A673 (cell line): ENCODE data around the gene CDADC1. TPM values are rescaled to one million over a fixed set of nuclear protein-coding genes. Genes with fewer than 3 reads are reported as not detected.

Experiments
- BruUV-seq: library from RNA; stranded (reverse); fragments of 400-500 nt; replicated peaks from 2 replicates; lab custom pipeline; 2021; lab: Mats Ljungman, UMichigan
- CTCF ChIA-PET: fragments of 300-600 bp; sonication (Branson Sonifier 250); formaldehyde crosslinking; loops from one replicate; lab custom pipeline; 2022; ENCODE audit warnings: antibody characterized with exemption; lab: Charles Lee
- POLR2A ChIA-PET: fragments of 300-600 bp; sonication (Branson Sonifier 250); formaldehyde crosslinking; loops from one replicate; lab custom pipeline; 2022; ENCODE audit warnings: antibody characterized with exemption; ENCODE audit not compliant: low non-redundant PET; lab: Charles Lee
- DNase-seq: peaks from one replicate; pipeline ENCODE4 v3.0.0-alpha.2; 2015; ENCODE audit warnings: low spot score
- H3K27ac ChIP-seq: fragments of 200-600 bp; sonication (generic); 2 replicates; pipeline ENCODE4 v1.5.1; 2016; ENCODE audit warnings: mixed run types, low read depth, mild to moderate bottlenecking, mixed read lengths, antibody characterized with exemption, low read length; ENCODE audit not compliant: poor library complexity, severe bottlenecking
- H3K27me3 ChIP-seq: fragments of 200-600 bp; sonication (generic); replicated peaks from 2 replicates; pipeline ENCODE4 v1.6.1; 2017; ENCODE audit warnings: mixed run types, low read depth, mild to moderate bottlenecking, mixed read lengths, antibody characterized with exemption, low read length; ENCODE audit not compliant: insufficient read depth, poor library complexity
- H3K36me3 ChIP-seq: fragments of 200-600 bp; sonication (generic); 2 replicates; pipeline ENCODE4 v1.6.1; 2016; ENCODE audit warnings: mixed run types, mild to moderate bottlenecking, mixed read lengths, antibody characterized with exemption, low read length; ENCODE audit not compliant: insufficient read depth, poor library complexity, severe bottlenecking
- H3K4me1 ChIP-seq: fragments of 200-600 bp; sonication (generic); 2 replicates; pipeline ENCODE4 v1.6.1; 2017; ENCODE audit warnings: mixed run types, mild to moderate bottlenecking, mixed read lengths, antibody characterized with exemption, low read length; ENCODE audit not compliant: insufficient read depth, poor library complexity, severe bottlenecking
- H3K4me3 ChIP-seq: fragments of 200-600 bp; sonication (generic); 2 replicates; pipeline ENCODE4 v1.5.1; 2016; ENCODE audit warnings: low read depth, mixed run types, mild to moderate bottlenecking, mixed read lengths, low read length; ENCODE audit not compliant: poor library complexity, severe bottlenecking
- H3K9me3 ChIP-seq: fragments of 200-600 bp; sonication (generic); 2 replicates; pipeline ENCODE4 v1.6.1; 2016; ENCODE audit warnings: mixed run types, low read depth, mild to moderate bottlenecking, mixed read lengths, antibody characterized with exemption, low read length; ENCODE audit not compliant: poor library complexity, severe bottlenecking
- CTCF ChIP-seq: fragments of 300-800, 200-600 bp; sonication (generic); conservative IDR thresholded peaks from 2 replicates; pipeline ENCODE4 v1.5.1; 2017; ENCODE audit warnings: low read depth, mild to moderate bottlenecking, antibody characterized with exemption, low read length, moderate library complexity, mixed read lengths
- EZH2 ChIP-seq: fragments of 200-600 bp; sonication (generic); IDR thresholded peaks from 2 replicates; pipeline ENCODE4 v1.6.1; 2017; ENCODE audit warnings: borderline replicate concordance, low read depth, mild to moderate bottlenecking, mixed read lengths, antibody characterized with exemption, low read length; ENCODE audit not compliant: poor library complexity, severe bottlenecking
- intact Hi-C: fragments of 100-400 bp; cut with micrococcal nuclease; formaldehyde crosslinking; loops from one replicate; pipeline ENCODE4 v1.10.0; 2022; ENCODE audit not compliant: unreplicated experiment
- total RNA-seq: library from RNA; stranded (reverse); gene quantifications from 2 replicates; pipeline ENCODE4 v1.2.3, GENCODE V29; 2021

Gene CDADC1
- total RNA-seq, 1 experiment from 2014 or later: 19.2 TPM

DNA sequence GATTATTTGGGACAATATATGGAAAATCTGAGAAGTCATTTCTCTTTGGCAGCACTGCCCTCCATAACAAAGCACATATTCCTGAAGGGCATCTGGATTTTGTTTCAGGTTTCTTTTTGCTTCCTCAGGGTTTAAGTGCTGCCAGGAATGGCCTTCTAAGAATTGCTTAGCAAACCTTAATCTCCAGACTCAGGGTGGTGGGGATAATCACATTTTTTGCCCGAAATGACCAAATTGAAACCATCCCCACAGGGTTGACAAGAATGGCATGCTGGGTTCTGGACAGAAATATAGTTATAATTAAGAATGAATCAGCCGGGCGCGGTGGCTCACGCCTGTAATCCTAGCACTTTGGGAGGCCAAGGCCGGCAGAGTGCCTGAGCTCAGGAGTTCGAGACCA, 6.4 kb upstream of the CDADC1 start:
- H3K4me3 ChIP-seq: no peak overlapping the region
- no peak for TF ChIP-seq CTCF
- no peak for TF ChIP-seq EZH2
- BruUV-seq: no TSS peak
- no peak for DNase-seq
- no peaks in the 10 kb centered on the region for H3K4me1 ChIP-seq
- intact Hi-C loops: no loop called here
- POLR2A ChIA-PET: no interaction called here
- H3K27ac ChIP-seq: no peak overlapping the region
- H3K36me3 ChIP-seq: no peaks in the 10 kb centered on the region
- CTCF ChIA-PET: no interaction called here
- H3K9me3 ChIP-seq: no peaks in the 10 kb centered on the region
- peaks cover 23% of the 10 kb centered on the region for H3K27me3 ChIP-seq

- TF ChIP-seq CTCF: no peak
- no peak for TF ChIP-seq EZH2
- DNase-seq: no peak
- H3K4me3 ChIP-seq: no peak overlapping the region
- H3K4me1 ChIP-seq: no peaks in the 10 kb centered on the region
- ChIA-PET POLR2A (no interaction called here), CTCF (no interaction called here)
- no TSS peak for BruUV-seq
- intact Hi-C loops: no loop called here
- H3K27me3 ChIP-seq: peaks cover 23% of the 10 kb centered on the region
- H3K36me3 ChIP-seq: no peaks in the 10 kb centered on the region
- H3K27ac ChIP-seq: no peak overlapping the region
- no peaks in the 10 kb centered on the region for H3K9me3 ChIP-seq
Measured at GRCh38 chr13:49245101-49245500, 2.6 kb upstream of the CDADC1 start.

DNA sequence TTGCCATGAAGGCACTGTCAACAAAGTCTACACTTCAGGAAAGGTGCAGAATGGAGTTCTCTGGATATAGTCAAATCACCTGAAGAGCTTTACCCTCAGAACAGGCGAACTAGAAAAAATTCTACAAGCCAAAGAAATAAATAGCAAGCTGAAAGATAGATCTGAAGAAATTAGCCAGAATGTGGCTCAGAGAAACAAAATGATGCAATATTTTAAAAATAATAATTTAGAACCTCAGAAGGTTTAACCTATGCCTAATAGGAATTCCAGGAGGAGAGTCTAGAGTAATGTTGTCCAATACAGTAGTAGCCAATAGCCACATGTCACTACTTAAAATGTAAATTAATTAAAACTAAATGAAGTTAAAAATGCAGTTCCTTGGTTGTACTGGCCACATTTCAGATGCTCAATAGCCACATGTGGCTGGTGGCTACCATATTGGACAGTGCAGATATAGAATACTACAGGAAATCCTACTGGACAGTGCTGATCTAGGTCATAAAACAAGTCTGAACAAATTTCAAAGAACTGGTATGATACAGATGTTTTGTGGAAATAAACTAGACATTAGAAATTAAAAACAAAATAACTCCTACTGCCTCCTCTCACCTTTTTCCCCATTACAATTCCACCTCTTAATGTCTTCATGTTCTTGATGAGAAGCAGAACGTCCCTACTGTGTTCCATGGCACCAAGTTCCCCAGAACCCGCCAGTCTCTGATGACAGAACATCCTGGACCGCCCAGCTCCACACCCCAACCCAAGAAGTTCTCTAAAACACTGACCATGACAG, 679 bp upstream of the CDADC1 start:
- no peaks in the 10 kb centered on the region for H3K4me1 ChIP-seq
- H3K4me3 ChIP-seq: peak overlapping the region; percentile 81
- BruUV-seq: TSS peak; percentile 82
- POLR2A ChIA-PET: no interaction called here
- DNase-seq: no peak
- peaks cover 23% of the 10 kb centered on the region for H3K27me3 ChIP-seq
- no peaks in the 10 kb centered on the region for H3K36me3 ChIP-seq
- intact Hi-C loops: no loop called here
- H3K9me3 ChIP-seq: no peaks in the 10 kb centered on the region
- CTCF ChIA-PET: no interaction called here
- peak overlapping the region; percentile 70 for H3K27ac ChIP-seq
- TF ChIP-seq CTCF (no peak), EZH2 (no peak)
